Measurements from ENCODE around the gene SEZ6L2.
A peak's percentile ranks its signal among the peaks of the same experiment; 100 is the strongest.
"Not testable (repeated sequence)": the region's sequence is repeated elsewhere in the genome, so short reads cannot be mapped to it uniquely, and the experiment has no call there.

SEZ6L2 gene

DNA sequence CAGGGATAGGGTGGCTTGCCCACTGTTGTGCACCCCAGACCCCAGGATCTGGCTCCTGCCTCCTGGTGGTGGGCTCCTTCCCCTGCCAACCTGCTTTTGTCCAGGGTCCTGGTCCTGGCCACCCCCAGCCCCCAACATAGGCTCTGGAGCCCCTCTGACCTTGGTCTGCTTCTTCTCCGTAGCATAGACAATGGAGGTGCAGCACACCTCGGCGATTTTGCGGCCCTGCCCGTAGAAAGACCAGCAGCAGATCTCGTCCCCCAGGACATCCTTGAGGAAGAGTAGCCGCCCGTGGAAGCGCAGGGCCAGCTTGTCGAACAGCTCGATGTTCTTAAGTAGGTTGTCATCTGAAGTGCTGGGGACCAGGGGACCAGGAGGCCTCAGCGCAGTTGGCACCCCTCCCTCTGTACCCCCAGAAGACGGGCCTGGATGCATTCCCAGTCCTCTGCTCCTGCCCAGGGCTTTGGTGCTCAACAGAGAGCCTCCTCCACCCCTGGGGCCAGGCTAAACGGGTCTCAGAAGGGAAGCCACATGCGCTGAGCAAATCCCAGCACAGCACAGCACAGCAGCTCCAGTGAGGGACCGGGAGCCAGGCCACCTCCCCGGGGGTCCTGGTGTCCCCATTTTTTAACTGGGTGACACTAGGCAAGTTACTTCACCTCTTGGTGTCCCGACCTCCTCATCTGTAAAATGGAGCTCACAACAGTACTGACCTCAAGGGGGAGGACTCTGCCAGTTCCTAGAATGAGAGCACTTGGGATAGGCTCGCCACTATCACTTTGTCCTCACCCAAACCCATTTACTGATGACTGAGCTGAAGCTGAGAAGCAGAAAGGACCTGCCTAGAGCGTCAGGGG is 11.7 kb upstream of the SEZ6L2 start:
- no peak for DNase-seq (ENCODE audit: low spot score)
- FAIRE-seq = no peak

DNA sequence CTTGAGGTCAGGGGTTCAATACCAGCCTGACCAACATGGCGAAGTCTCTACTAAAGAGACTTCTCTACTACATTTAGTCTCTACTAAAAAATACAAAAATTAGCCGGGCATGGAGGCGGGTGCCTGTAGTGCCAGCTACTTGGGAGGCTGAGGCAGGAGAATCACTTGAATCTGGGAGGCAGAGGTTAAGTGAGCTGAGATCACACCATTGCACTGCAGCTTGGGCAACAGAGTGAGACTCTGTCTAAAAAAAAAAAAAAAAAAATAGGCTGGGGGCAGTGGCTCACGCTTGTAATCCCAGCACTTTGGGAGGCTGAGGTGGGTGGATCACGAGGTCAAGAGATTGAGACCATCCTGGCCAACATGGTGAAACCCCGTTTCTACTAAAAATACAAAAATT is 10.5 kb upstream of the SEZ6L2 start:
- FAIRE-seq; DNase-seq (ENCODE audit: low spot score): not testable (repeated sequence)

DNA sequence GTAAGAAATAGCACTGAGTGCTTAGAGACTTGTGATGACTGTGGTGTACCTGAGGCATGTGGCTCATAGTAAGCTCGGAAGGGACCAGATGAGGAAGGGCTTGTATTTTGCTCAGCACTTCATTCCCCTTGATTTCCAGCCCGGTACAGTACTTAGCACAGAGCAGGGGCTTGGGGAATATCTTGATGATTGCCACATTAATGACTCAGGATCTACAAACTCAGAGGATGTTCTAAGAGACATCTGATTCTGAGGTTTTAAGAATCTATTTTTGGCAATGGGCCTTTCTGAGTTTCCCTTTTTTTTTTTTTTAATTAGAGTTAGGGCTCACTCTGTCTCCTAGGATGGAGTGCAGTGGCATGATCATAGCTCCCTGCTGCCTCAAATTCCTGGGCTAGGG is 10.0 kb upstream of the SEZ6L2 start:
- FAIRE-seq (no peak), DNase-seq (ENCODE audit: low spot score) (no peak)

DNA sequence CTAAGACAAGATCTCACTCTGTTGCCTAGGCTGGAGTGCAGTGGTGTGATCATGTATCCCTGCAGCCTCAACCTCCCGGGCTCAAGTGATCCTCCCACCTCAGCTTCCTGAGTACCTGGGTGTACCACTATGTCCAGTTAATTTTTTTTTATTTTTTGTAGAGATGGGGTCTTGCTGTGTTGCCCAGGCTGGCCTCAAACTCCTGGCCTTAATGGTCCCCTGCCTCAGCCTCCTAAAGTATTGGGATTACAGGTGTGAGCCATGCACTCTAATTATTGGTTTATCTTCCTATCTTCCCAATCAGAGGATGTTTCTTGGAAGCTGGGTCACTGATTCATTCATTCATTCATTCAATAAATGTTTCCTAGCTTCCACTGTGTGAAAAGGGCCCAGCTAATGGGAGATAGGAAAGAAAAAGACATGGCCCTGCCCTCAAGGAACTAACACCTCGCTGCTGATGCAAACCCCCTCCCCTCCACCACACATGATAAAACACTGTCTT is 9.4 kb upstream of the SEZ6L2 start:
- DNase-seq (ENCODE audit: low spot score) (no peak), FAIRE-seq (no peak)

GRCh38 chr16:29907973-29908372 is 8.6 kb upstream of the SEZ6L2 start:
- FAIRE-seq = no peak
- no peak for DNase-seq (ENCODE audit: low spot score)

DNA sequence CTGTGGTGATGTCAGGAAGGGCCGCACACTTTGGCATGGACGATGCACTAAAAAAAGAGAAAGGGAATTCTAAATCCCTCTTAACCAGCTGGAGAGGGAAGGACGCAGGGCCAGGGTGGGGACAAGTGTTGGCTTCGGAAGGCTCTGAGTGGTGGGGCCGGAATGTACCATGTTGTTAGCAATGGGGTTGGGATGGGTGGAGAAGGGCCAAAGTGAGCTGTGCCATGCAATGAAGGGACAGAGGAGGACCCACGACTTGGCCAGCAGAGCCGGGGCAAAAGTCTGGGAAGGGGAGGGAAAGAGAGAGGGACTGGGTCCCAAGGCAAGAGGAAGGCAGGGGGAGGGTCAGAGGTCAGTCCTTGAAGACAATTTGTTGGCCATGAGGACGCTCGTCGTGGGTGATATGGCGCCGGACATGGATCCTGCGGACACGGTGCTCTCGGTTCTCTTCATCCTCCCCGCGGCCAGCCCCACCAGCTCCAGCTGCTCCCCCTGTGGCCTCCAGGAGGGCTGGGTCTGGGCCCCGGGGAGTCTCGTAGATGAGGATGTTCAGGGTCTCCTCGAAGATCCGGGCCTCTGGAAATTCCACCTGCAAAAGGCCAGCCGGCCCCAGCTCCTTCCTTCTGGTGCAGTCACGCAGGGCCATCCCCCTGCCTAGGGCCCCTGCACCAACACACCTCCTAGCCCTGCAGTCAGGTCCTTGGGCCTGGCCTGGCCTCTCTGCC is 7.3 kb upstream of the SEZ6L2 start:
- DNase-seq (ENCODE audit: low spot score) (no peak), FAIRE-seq (no peak)

DNA sequence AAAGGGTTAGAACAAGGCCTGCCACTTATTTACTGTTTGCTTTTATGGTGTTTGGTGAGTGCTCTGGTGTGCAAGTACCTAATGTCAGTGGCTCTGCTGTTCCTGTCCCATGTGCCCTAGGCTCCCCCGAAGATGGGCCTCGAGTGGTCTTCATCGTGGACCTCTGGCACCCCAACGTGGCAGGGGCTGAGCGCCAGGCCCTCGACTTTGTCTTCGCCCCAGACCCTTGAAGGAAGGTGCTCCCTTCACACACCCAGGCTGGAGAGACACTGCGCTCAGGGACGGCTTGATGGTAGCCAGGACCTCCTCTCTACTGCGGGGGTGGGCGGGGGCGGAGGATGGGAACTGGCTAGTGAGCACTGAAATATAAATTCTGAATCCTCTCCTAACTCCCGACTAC is 6.3 kb upstream of the SEZ6L2 start:
- no peak for DNase-seq (ENCODE audit: low spot score)
- FAIRE-seq = no peak

DNA sequence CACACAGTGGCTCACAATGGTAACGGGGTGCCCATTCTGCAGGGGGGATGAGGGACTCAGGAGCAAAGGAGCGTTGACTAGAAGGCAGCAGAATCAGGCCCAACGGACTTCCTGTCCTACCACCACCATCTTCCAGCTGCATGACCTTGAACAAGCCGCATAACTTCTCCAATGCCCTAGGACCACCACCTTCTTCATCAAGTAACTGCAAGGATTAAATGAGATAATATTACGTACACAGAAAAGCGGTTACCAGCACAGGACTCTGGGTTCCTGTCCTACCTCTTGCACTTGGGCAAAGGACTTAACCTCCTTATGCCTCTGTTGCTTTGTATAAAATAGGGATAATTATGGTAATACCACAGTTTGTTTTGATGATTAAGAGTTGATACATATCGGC is 5.6 kb upstream of the SEZ6L2 start:
- FAIRE-seq = no peak
- no peak for DNase-seq (ENCODE audit: low spot score)

DNA sequence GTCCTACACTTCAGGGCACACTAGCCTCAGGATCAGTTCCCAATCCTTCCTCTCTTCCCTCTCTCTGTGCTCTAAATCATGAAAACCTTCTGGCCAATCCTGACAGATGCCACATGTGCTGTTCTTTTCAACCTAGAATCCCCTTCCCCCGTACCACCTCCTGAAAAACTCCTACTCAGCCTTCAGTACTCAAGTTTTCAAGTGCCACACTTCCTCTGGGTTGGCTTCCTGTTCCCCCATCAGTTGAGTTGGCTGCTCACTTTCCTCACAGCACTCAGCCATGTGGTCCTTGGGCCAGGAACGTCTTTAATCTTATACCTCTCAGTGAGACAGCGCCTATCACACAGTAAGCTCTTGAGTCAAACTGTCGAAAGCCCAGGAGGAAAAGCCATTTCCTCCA is 4.2 kb upstream of the SEZ6L2 start:
- FAIRE-seq (no peak), DNase-seq (ENCODE audit: low spot score) (no peak)

DNA sequence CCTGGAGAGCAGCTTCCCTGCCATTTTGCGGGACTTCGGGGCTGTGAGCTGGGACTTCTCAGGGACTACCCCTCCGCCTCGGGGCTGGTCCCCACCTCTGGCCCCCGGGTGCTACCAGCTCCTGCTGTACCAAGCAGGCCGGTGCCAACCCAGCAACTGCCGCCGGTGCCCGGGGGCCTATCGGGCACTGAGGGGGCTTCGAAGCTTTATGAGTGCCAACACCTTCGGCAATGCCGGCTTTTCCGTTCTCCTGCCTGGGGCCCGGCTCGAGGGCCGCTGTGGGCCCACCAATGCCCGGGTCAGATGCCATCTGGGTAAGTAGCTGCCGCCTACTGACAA is 2.2 kb upstream of the SEZ6L2 start:
- FAIRE-seq = no peak

DNA sequence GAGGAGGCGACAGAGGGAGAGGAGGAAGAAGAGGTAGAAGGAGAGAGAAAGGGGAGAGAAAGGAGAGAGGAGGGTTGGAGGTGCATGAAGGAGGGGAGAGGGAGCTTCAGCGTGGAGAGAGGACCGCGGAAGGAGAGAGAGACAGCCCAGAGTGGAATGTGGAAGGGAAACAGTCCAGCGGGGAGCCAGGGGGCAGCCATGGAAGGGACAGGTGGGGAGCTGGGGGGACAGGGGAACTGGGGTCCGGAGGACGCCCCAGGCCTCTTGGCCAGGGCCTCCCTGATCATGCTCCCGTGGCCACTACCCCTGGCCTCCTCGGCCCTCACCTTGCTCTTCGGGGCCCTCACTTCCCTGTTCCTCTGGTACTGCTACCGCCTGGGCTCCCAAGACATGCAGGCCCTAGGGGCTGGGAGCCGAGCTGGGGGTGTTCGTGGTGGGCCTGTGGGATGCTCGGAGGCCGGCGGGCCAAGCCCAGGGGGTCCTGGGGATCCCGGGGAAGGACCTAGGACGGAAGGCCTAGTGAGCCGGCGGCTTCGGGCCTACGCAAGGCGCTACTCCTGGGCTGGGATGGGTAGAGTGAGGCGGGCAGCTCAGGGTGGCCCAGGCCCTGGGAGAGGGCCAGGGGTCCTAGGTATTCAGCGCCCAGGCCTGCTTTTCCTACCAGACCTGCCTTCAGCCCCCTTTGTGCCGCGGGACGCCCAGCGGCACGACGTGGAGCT is 1.7 kb upstream of the SEZ6L2 start:
- FAIRE-seq (no peak), DNase-seq (ENCODE audit: low spot score) (no peak)

More for the DNA sequence above, 2.2 kb upstream of the SEZ6L2 start:
- no peak for DNase-seq (ENCODE audit: low spot score)

GRCh38 chr16:29900102-29900887 is 945 bp upstream of the SEZ6L2 start, which contains the start of gene ASPHD1:
TSS of gene ASPHD1 (plus strand) at chr16:29900488. CDS start at chr16:29900972, 484 bp downstream.
- FAIRE-seq = no peak
- peak; percentile 87 for DNase-seq (ENCODE audit: low spot score)

DNA sequence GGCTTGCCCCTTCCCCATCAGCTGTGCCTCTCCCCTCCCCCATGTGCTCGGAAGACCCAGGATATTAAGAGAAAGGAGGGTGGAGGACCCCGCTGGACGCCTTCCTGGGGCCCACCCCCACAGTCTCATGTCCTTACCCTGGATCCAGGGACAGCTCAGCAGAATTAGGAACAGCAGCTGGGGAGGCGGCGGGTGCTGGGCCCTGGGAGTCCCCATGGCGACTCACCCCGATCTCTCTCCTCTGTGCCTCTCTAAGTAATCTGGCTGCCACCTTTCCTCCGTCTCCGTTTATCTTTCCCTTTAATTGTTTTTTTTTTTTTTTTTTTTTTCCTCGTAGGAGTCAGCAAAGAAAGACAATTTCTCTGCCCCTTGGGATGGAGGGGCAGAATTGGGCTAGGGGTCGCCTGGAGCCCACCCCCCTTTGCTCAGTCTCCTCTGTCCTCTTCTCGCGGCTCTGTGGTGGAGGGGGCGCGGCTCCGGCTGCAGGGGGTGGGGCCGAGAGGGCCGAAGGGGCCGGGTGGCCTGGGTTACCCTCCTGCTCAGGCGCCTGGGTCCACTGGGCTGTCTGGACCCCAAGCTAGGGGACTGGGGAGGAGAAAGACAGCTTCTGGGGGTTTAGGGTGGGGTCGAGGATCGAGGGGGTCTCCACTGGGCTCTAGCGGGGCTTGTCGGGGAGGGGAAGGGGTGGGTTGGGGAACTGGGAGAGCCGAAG is 390 bp downstream of the SEZ6L2 start:
- DNase-seq (ENCODE audit: low spot score) (peak; percentile 67), FAIRE-seq (no peak)

- DNase-seq (ENCODE audit: low spot score) (no peak), FAIRE-seq (no peak)
These were observed 1.1 kb downstream of the SEZ6L2 start for GRCh38 chr16:29898135-29898803.

- FAIRE-seq = no peak
- DNase-seq (ENCODE audit: low spot score) = no peak
These were observed 2.0 kb downstream of the SEZ6L2 start for GRCh38 chr16:29897333-29897732.

- DNase-seq (ENCODE audit: low spot score) = no peak
- no peak for FAIRE-seq
These were observed 2.5 kb downstream of the SEZ6L2 start for GRCh38 chr16:29896841-29897240.

DNA sequence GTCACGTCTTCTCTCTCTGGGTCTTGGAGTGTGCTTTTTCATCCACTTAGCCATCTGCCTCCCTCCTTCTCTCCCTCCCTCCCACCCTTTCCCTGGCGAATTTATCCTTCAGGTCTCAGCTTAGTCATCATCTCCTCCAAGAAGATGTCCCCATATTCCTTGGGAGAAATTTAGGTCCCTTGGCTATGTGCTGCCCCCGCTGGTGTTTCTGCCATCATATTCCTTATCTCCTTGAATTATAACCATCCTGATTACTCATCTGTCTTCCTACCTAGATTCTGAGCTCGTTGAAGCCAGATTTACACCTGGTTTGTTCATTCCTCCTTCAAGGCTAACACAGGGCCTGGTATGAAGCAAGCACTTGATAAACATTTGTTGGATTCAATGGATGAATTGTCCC is 5.0 kb downstream of the SEZ6L2 start:
- DNase-seq (ENCODE audit: low spot score) = no peak
- no peak for FAIRE-seq

DNA sequence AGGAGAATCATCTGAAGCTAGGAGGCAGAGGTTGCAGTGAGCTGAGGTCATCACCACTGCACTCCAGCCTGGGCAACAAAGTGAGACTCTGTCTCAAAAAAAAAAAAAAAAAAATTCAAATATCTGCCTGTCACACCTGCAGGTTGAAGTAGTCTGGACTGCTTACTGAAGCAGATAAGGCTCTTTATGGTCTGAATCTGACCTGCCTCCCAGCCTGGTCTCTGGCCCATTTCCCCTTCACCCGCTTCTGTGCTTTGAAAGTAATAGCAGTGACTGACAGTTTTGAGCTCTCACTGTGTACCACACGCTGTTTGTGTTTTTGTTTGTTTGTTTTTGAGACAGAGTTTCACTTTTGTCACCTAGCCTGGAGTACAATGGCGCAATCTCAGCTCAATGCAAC is 5.8 kb downstream of the SEZ6L2 start:
- DNase-seq (ENCODE audit: low spot score) (no peak), FAIRE-seq (no peak)

DNA sequence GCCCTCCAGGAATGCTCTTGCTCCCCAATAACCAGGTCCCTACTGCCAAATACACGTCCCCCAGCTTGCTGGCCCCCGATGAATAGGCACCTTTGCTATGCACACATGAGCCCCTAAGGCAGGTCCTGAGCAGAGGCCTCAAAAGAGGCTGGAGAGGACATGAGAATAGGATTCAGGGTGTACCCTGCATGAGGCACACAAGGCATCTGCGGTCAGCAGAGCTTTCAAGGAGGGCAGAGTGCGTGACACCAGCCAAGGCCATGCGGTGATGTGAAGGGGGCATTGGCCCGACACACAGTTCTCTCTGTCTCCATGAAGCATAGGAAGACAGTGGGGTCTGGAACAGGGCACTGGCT is 6.9 kb downstream of the SEZ6L2 start:
- FAIRE-seq (no peak), DNase-seq (ENCODE audit: low spot score) (no peak)
